D341Med (cell line): ENCODE data around the gene TRH.
"Not testable (repeated sequence)": the region's sequence is repeated elsewhere in the genome, so short reads cannot be mapped to it uniquely, and the experiment has no call there.

Experiments
- DNase-seq: peaks from one replicate; pipeline ENCODE4 v3.0.0; 2012; ENCODE audit warnings: low spot score

The TRH gene

DNA sequence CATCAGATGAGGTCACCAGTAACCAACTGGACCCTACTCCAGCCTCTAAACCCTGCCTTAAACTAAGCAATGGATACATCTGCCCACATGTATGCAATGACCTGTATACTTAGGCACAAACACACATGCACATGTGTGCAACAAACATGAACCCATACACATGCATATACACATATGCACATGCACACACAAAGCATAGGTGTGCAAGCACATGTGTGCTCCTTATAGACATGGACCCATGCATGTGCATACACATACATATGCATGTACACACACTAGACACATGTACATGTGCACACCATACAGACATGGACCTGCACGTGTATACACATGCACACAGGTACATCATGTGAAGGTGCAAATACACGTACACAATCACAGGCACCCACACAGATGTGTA, 8.6 kb upstream of the TRH start:
- no peak for DNase-seq

DNA sequence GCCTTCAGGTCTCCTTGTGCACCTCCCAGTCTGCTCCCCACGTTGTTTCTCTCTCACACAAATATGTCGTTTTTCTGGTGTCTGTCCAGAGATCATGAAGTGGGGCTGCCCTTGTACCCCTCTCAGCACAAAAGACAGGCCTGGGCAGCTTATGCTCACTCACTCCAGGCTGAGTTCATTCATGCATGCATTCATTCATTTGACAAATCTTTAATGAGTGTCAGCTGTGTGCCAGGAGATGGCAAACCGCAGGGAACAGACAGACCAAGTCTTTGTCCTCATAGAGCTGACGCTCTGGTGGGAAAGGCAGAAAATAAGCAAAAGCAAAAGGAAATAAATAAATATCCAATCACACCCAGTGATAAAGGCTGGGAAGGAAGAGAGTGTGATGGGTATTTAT, 7.6 kb upstream of the TRH start:
- no peak for DNase-seq

DNA sequence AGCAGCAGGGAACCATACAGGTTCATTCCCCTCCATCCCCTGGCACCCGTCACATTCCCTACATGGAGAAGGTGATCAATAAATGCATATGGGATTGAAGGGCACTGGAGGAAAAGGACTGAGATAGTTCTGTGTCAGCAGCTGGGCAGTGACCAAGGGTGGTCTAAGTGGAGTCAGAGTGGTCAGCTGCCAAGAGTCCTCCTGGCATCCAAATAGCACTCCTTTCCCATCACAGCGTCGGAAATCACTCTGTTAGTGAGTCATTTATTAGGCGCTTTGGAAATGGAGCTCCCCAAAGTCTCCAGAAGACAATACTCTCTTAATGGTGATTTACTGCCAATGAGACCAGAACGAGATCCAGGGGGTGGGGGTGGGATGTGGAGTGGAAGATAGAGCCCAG, 6.8 kb upstream of the TRH start:
- no peak for DNase-seq

- DNase-seq = no peak
Measured at GRCh38 chr3:129971351-129972052, 3.0 kb upstream of the TRH start.

- DNase-seq = no peak
Measured at GRCh38 chr3:129972301-129972700, 2.2 kb upstream of the TRH start.

DNA sequence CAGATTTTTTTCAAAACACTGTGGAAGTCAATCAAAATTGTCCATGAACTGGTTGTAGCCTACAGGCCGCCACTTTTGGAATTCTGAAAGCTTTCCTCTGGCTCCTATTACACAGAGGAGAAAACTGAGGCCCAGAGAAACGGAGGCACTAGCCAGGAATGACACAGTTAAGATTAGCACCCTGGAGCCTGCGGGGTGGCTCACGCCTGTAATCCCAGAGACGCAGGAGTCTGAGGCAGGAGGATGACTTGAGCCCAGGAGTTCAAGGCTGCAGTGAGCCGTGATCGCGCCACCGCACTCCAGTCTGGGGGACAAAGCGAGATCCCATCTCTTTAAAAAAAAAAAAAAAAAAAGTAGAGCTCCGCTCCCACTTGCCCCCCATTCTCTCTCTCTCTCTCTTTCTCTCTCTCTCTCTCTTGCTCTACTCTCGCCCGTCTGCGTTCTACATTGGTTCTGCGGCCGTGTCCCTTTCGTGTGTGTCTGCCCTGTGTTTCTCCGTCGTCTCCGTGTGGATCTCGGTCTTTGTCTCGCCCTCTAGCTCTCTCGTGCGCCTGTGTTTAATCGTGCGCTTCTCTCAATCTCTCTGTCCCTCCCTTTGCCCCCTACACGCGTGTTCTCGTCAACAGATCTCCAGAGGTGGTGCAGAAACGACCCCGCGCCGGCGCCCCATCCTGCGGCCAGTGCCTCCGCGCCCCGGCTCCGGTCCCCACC, 512 bp upstream of the TRH start:
- no peak for DNase-seq

GRCh38 chr3:129974833-129975704, 549 bp downstream of the TRH start:
- DNase-seq = peak; percentile 62

DNA sequence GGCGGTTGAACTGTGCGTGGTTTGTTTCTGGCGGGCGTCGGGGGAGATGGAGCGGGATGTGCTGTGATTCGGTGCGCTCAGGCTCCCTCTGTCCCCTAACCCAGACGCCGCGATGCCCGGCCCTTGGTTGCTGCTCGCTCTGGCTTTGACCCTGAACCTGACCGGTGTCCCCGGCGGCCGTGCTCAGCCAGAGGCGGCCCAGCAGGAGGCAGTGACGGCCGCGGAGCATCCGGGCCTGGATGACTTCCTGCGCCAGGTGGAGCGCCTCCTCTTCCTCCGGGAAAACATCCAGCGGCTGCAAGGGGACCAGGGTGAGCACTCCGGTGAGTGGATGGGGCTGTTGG, 1.2 kb downstream of the TRH start:
- peak; percentile 52 for DNase-seq

DNA sequence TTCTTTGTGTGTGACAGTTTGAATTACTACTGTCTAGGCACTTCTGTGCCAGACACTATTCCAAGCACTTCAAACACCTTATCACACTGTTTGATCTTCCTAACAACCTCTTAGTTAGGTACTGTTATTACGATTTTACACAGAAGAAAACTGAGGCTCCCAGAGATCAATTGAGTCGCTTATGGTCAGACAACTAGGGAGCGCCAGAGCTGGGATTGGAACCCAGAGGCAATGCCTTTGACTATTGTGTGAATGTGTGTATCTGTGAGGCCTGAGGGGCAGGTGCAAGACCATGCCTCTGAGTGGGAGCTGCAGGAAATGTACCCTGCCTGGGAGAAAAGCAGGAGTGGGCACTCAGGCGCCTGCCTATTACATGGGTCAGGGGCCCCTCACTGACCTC, 1.8 kb downstream of the TRH start:
- no peak for DNase-seq

DNA sequence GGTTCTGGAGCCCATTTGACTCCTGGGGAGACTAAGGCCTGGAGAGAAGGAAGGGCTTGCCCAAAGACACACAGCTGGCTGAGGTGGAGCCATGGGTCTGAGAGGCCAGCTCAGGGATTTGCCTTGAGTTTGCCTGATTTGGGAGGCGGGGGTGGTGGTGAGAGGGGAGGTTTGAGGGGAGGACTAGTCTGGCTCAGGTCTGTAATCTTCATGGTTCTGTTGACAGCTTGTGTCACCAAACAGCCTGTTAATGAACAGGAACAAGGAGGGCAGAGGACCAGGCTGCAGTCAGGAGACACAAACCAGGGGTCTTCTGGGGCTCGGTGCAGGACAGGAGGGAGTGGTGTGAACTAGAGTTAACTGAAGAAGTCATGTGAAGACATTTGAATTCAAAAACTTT, 3.6 kb downstream of the TRH start:
- no peak for DNase-seq

DNA sequence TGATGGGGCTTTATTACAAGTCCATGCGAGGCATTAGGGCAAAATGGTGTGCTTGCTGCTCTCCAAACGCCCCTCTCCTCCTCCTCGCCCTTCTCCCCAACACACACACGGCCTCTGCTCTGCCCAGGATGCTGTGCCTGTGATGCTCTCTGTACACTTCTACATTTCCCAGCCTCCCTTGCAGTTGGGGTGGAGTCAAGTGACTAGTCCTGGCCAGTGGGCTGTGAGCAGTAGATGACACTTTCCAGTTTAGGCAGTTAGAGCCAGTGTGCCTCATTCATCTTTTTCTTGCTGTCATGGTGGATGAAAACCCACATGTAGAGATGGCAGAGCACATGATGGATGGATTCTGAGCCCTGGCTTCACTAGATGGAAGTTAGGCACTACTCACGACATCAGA, 5.4 kb downstream of the TRH start:
- no peak for DNase-seq

- no peak for DNase-seq
Measured at GRCh38 chr3:129983561-129983960, 9.0 kb downstream of the TRH start.

- DNase-seq = no peak
Measured at GRCh38 chr3:129984125-129984524, 9.6 kb downstream of the TRH start.

DNA sequence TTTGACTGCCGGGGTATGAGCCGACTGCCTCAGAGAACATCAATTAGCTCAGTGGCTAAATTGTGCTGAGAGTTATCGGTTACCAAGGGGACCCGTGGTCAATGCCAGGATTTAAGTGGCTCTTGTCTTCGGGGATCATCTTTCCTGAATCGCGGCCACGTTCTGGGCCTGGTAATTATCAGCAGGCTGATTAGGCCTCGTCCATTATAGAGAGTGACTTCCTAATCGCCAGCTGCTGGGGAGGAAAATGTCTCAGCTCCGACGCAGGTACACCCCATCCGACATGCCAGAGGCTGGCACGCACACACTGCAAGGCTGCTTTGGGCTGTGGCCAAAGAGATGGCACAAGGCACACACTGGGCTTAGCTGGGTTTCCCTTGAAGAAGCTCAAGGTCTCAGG, 10.6 kb downstream of the TRH start:
- DNase-seq = peak; percentile 52

- DNase-seq = no peak
Measured at GRCh38 chr3:129988429-129988828, 13.9 kb downstream of the TRH start.

DNA sequence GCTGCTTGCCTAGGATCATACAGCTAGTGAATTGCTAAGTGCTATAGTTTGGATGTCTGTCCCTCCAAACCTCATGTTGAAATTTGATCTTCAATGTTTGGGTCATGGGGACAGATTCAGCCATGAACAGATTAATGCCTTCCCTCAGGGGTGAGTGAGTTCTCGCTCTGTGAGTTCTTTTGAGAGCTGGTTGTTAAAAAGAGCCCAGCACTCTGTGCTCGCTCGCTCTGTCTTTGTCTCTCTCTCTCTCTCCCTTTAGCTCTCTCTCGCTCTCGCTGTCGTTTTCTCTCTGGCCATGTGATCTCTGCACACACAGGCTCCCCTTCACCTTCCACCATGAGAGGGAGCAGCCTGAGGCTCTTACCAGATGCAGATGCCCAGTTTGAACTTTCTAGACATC, 14.9 kb downstream of the TRH start:
- no peak for DNase-seq

GRCh38 chr3:129992781-129993180, 18.3 kb downstream of the TRH start:
- DNase-seq = peak; percentile 46

- peak; percentile 50 for DNase-seq
Measured at GRCh38 chr3:129994883-129995559, 20.5 kb downstream of the TRH start.

DNA sequence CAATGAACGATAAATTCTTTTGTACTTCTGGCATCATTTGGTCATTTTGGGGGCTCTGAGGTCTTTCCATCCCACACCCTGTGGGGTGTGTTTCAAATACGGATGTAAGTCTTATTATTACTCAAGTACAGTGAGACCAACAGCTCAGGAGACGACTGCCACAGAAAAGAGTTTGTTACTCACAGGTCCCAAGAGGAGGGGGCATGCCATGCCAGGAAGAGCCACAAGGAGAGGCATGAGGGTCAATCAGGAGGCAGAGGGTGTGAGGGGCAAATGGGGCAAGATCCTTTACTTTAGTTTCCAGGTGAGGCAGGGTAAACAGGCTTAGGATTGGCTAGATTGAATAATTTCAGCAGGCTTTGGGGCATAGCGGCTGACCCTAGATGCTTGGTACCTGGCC, 21.6 kb downstream of the TRH start:
- DNase-seq = no peak

DNA sequence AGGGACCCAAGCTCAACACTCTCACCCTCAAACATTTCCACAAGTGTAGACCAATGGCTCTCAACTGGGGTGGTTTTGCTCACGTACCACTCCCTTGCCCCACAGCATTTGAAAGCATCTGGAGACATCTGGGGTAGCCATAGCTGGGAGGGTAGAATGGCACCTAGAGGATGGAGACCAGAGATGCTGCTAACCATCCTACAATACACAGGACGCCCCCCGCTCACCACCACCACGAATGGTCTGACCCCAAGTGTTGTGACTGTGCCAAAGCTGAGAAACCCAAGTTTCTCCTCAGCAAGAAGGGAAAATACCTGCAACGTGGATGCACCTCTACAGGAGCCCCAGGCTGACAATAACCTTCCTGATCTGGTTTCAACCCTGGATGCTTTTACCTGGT, 24.7 kb downstream of the TRH start:
- not testable (repeated sequence) for DNase-seq

DNA sequence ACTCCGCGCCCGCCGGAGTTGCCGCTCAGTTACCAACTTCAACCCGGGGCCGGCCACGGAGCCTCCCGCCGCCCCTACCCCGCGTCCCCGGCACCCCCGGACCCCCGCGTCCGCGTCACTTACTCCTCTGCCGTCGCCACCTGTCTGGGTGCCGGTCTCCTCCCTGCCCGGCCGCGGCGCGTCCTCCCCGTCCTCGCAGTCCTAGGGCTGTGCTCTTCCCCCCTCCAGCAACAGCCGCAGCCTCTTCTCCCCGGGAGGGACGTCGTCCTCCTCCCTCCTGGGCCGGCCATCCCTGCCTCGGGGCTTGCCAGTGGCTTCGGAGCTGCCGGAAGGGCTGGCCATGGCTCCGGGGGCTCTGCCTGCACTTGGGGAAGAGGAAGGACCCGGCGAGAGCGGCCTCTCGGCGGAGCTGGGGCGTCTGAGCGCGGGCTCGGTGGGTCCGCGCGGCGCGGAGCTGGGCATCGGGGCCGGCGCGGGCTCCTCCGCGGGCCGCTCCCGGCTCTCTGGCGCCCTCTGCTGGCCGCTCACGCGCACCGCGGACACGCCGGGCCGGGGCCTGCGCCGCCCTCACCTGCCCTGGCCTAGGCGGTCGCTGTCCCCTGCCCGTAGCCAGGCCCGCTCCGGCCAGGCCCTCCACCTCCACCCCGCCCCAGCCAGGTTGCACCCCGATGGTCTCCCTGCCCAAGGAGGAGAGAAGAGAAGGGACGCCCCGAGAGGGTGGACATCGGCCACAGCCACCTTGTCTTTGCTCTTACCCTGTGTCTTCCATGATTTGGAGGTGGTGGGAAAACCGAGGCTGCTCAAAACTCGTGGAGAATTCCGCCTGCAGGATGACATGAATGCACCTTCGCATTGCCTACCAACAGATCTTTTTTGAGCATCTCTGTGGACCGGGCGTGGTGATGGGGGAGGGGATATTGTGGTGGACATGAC, 28.4 kb downstream of the TRH start:
- peak; percentile 90 for DNase-seq
